NCI-H1417 treated with DMSO at 0.1 percent for 48 hours (cell line): ENCODE measurements around the gene PAFAH2.

Experiments used
- DNase-seq: peaks from one replicate; lab custom pipeline; 2025; lab: John Stamatoyannopoulos, UW

The PAFAH2 gene

GRCh38 chr1:26031196-26031595 is 33.3 kb upstream of the PAFAH2 start:
- no peak for DNase-seq

DNA sequence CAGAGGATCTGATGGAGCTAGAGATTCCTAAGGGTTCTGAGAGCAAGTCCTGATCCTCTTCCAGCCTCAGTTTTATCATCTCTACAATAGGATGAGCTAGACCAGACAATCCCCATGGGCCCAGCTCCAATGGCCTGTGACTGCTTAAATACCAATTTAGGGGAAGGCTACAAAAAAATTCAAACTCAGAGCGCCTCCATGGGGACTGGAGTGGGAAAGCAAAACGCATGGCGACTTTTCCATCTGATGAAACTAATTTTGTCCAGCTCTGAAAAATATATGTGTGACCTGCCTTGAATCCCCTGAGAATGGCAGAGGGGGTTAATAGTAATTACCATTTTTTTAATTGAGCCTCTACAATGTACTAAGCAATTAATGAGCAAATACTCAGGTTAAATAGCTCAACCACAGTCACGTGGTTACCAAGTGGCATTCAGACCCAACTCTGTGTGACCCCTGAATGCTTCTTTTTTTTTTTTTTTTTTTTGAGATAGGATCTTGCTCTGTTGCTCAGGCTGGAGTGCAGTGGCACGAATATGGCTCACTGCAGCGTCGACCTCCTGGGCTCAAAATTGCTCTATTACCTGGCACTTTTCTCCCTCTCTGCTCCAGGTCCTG is 32.1 kb upstream of the PAFAH2 start:
- no peak for DNase-seq

DNA sequence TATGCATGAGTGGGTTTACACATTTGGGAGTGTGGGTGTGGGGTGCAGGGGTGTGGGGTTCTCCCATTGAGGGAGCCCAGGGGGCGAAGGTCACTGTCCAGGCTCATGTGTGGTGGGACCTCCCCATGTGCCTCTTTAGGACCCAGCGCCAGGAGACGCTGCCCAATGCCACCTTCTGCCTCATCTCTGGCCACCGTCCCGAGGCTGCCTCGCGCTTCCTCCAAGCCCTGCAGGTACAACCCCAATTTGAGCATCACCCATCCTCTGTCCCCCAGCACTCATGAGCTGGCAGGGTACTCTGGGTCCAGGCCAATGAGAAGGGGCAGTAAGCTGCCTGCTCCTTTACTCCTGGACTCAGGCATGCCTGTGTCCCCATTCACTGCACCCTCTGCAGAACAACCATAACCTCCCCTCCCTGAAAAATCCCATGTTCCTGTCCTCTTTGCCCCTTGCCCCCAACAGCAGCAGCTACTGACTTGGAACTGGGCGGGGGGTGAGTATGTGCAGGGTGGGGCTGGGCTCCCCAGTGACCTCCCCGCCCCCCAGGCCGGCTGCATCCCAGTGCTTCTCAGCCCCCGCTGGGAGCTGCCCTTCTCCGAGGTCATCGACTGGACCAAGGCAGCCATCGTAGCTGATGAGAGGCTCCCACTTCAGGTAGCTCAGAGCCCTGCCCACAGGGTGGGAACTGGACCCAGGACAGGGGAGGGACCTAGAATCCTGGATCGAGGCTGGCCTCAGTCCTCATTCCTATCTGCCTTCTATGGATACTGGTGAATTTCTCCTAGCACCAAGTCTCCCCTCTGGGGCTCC is 31.4 kb upstream of the PAFAH2 start:
- no peak for DNase-seq

GRCh38 chr1:26028490-26028980 is 30.7 kb upstream of the PAFAH2 start:
- DNase-seq = no peak

DNA sequence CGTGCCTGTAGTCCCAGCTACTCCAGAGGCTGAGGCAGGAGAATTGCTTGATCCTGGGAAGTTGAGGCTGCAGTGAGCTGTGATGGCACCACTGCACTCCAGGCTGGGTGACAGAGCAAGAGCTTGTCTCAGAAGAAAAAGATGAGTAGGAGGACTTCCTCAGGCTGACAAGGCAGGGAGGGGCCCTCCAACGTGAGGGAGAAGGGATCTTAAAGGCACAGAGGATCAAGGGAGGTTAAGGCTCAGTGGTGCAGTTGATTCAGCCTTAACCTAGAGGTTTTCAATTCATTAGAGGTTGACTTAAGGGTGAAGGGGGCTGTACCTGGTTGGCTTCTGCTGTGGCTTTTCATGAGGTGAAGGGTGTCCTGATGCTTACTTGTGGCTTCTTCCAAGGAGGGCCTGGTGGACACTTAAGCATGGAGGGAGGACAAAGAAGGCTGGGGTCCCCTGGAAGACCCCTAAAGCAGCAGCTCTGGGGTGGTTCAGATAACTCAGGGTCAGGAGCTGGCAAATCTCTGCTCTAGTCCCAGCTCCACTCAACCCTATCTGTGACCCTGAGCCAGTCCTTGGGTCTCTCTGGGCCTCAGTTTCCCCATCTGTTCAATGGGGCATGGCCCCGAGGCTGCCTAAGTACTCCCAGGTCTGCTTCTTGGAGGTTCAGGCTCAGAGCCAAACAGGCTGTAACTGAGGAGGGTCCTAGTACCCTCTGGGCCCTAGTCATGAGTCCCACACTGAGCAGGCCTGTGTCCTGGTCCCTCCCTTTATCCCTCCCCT is 30.0 kb upstream of the PAFAH2 start:
- DNase-seq = no peak

DNA sequence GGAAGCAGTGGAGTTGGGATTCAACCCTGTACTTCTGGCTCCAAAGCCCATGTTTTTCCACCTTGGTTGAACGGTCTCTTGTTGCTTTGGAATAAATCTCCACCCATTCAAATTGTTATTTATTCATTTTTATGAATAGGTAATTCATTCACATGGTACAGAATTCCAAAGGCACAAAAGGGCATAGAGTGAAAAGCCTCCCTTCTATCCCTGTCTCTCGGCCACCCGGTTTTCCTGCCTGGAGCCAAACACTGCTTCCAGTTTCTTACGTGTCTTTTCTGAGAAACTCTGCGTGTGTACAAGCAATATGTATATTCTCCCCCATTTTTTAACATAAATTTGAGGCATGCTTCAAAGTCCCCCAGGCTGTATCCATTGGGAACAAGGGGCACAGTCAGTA is 27.7 kb upstream of the PAFAH2 start:
- no peak for DNase-seq

GRCh38 chr1:26025060-26025459 is 27.2 kb upstream of the PAFAH2 start:
- DNase-seq = no peak

GRCh38 chr1:26023826-26024225 is 26.0 kb upstream of the PAFAH2 start:
- no peak for DNase-seq

DNA sequence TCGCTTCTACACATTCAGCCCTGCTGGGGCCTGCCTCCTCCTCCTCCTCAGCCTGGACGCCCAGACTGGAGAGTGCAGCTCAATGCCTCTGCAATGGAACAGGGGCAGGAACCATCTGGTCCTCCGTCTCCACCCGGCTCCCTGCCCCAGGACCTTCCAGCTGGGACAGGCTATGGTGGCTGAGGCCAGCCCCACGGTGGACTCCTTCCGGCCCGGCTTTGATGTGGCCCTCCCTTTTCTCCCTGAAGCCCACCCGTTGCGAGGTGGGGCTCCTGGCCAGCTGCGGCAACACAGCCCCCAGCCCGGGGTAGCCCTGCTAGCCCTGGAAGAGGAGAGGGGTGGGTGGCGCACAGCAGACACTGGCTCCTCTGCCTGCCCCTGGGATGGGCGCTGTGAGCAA is 25.1 kb upstream of the PAFAH2 start:
- no peak for DNase-seq

DNA sequence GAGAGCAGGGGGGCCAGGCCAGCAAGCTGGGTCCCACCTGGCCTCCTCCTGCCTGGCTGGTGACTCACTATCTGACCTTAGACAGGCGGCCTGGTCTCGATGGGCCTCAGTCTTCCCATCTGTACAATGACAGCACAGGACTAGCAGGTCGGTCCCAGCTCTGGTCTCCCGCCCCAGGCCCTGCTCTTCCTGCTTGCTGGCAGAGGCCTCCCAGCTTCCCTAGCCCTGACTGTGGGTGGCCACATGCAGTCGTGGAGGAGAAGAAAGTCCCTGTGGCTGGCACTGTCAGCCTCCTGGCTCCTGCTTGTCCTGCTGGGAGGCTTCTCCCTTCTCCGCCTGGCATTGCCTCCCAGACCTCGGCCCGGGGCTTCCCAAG is 24.5 kb upstream of the PAFAH2 start:
- no peak for DNase-seq

GRCh38 chr1:26021647-26022403 is 24.0 kb upstream of the PAFAH2 start, which contains the start of gene EXTL1:
Gene EXTL1, plus strand, starts transcription at chr1:26021775. Its CDS starts 872 bp downstream, at chr1:26022647.
- DNase-seq = no peak

DNA sequence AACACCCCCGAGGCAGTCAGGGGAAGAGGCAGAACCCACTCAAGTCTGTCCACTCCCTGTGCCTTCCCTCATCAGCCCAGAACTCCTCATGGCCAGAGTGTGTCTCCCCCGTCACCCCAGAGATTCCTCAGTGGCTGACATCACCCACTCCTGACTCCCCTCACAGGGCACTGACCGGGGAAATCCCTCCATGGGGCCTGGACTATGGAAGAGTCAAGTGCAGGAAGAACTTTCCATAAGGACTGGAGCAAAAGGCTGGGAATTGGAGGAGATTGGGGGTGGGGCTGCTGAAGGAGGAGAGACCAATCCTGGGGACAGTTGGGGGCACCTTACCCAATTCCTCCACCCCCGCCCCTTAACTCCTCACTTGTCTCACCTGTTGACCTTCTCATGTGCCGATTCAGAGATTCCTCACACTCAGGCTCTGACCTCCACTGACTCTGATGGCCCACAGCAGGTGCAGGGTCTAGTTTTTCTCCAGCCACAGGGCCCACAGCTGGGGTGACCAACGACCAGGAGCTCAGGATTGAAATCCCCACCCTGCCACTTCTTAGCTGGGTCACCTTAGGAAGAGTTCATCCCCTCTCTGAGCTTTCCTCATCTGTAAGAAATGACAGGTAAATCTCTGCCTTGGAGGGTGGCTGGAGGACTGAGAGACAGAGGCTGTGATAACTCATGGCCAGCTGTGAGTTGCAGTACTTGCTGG is 23.2 kb upstream of the PAFAH2 start:
- no peak for DNase-seq

GRCh38 chr1:26020330-26020768 is 22.5 kb upstream of the PAFAH2 start:
- no peak for DNase-seq

DNA sequence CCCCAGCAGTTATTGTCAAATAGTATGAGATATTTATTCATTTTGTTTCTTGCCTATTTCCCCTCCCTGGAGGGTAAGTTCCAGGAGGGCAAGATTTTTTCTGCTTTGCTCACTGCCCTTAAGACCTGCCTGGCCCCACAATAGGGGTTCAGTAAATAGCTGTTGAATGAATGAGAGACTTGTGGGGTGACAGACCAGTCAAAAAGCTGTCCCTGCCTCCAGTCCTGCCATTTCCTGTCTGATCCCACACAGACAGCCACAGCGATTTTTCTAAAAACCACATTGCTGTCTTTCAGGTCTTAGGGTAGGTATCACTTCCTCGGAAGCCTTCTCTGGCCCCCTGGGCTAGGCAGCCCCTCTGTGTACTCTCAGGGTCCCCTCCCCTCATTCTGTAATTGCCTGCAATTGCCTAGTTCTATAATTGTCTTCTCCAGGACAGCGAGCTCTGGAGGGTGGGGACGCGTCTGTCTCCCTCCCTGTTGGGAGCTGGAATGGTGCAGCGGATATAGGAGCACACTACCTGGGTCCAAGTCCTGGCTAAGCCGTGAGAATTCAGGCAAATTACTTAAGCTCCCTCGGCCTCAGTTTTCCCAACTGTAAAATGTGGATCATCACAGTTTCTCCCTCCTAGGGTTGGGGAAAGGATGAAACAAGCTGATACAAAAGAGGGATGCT is 21.9 kb upstream of the PAFAH2 start:
- DNase-seq = no peak

GRCh38 chr1:26017606-26018005 is 19.7 kb upstream of the PAFAH2 start:
- no peak for DNase-seq

DNA sequence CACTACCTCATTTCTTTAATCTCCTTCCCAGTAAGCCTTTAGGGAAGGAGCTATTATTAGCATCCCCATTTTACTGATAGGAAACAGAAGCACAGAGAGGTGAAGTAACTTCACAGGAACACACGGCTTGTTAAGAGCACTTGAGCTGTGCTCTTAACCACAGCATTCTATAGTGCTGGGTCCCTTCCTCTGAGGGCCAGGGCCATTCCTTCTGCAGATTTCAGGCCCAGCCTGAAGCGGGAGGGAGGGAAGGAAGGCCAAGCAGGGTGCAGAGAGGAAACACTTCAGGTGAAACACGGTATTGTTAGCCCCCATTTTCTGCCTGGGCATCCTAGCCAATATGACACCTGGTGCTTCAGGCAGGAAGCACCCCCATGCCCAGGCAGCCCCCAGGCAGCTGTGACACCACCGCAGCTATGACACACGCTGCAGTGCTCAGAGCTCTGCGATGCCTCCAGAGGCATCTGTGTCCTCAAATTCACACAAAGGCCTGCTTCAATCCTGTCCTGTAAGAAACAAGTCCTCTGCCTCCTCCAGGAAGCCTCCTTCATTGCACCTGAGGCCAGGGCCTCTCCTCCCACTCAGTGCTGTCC is 19.2 kb upstream of the PAFAH2 start:
- DNase-seq = no peak

- DNase-seq = no peak
These were observed 18.5 kb upstream of the PAFAH2 start for GRCh38 chr1:26016258-26016952.

- no peak for DNase-seq
These were observed 17.5 kb upstream of the PAFAH2 start for GRCh38 chr1:26015358-26015757.

- DNase-seq = no peak
These were observed 16.3 kb upstream of the PAFAH2 start for GRCh38 chr1:26014179-26014578.

GRCh38 chr1:26012864-26013263 is 15.0 kb upstream of the PAFAH2 start:
- no peak for DNase-seq
